Upper lobe of left lung (tissue), 6 donors: Measurements from ENCODE around the gene CLDN19. TPM values are rescaled to one million over a fixed set of nuclear protein-coding genes. Genes with fewer than 3 reads are reported as not detected.

Source experiments
- ATAC-seq, 2 donors: fragments of 200-7000 bp; cut with Tn5 transposase; one replicate each; pipeline ENCODE4 v1.9.1; 2022; ENCODE audit warnings: mild to moderate bottlenecking in 2 of 2, moderate library complexity in 2 of 2; ENCODE audit not compliant: low FRiP score in 2 of 2
- DNase-seq, 2 donors: peaks; one replicate each; pipeline ENCODE4 v3.0.0-alpha.2; 2019 to 2020
- H3K27ac ChIP-seq, 4 donors: fragments of 200-600 bp; sonication (generic); one replicate each; pipeline ENCODE4 v1.5.1; 2016 to 2019
- H3K27me3 ChIP-seq, 4 donors: fragments of 200-600 bp; sonication (generic); one replicate each; pipeline ENCODE4 v1.5.1; 2017 to 2019
- H3K36me3 ChIP-seq, 4 donors: fragments of 200-600 bp; sonication (generic); one replicate each; pipeline ENCODE4 v1.5.1; 2016 to 2019
- H3K4me1 ChIP-seq, 4 donors: fragments of 200-600 bp; sonication (generic); one replicate each; pipeline ENCODE4 v1.5.1; 2018 to 2019
- H3K4me3 ChIP-seq, 4 donors: fragments of 200-600 bp; sonication (generic); one replicate each; pipeline ENCODE4 v1.5.1; 2017 to 2019; ENCODE audit warnings: mild to moderate bottlenecking in 2 of 4, moderate library complexity in 1 of 4
- H3K9me3 ChIP-seq, 4 donors: fragments of 200-600 bp; sonication (generic); one replicate each; pipeline ENCODE4 v1.5.1; 2018 to 2019
- EP300 ChIP-seq, 4 donors: sonication (generic); formaldehyde crosslinking; IDR thresholded peaks; one replicate each; pipeline ENCODE4 v1.5.1; 2017; ENCODE audit warnings: antibody characterized with exemption in 4 of 4, control low read depth in 2 of 4
- POLR2A ChIP-seq, 4 donors: fragments of 450-650 bp; IDR thresholded peaks; one replicate each; pipeline ENCODE4 v1.5.1; 2016 to 2017; ENCODE audit warnings: antibody characterized with exemption in 4 of 4, mild to moderate bottlenecking in 2 of 4
- POLR2AphosphoS5 ChIP-seq, 2 donors: sonication (generic); formaldehyde crosslinking; IDR thresholded peaks; one replicate each; pipeline ENCODE4 v1.5.1; 2017; ENCODE audit warnings: antibody characterized with exemption in 2 of 2
- WGBS, 2 donors: methylation state at CpG; one replicate each; pipeline ENCODE4 v1.1.5; 2017 to 2018; 5-methylcytosine and 5-hydroxymethylcytosine counted together
- total RNA-seq, 6 donors: library from RNA; depleted of rRNA in 4 of 6; stranded (reverse); fragments of >200 nt in 4 of 6; gene quantifications; one replicate each; pipeline versions ENCODE4 v1.1.0 to v1.2.1, GENCODE V29; 2016 to 2021
- TF ChIP-seq, protein P1 (sequence below), 6 experiments: fragments of 450-650 bp in 4 of 6; fragments of 200-600 bp in 2 of 6; sonication (generic) in 2 of 6; IDR thresholded peaks; one replicate each; pipeline ENCODE4 v1.5.1; 2016 to 2019; ENCODE audit warnings: antibody characterized with exemption in 6 of 6
- donor health status: DM: no; HTN: no; CAD: no; lungs with moderate emphysema.
- donor health status: DM: no; HTN: yes; CAD: no; lungs with severe emphysema.

CLDN19 gene
- total RNA-seq, 6 donors from 2014 or later: not detected

DNA sequence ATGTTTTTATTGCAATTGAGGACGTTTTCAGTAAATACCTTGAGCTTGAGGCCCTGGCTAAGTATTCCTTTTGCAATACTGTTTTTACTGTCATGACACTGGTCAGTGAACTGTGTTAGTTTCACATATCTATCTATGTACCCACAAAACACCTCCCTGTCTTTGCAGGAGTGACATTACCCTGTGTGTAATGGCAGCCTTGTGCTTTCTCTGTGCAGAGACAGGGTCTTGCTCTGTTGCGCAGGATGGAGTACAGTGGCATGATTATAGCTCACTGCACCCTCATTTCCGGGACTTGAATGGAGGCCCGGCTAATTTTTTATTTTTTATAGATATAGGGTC lies 48.9 kb downstream of the CLDN19 start:
- WGBS, 2 donors: 73 to 81% methylated on average over 4 of the region's 4 CpGs
- no peak overlapping the region for H3K27ac ChIP-seq
- no peaks in the 10 kb centered on the region for H3K9me3 ChIP-seq
- DNase-seq: no peak
- H3K27me3 ChIP-seq: no peaks in the 10 kb centered on the region
- no peak overlapping the region for H3K4me3 ChIP-seq
- peaks cover 0 to 24% (median 3%) of the 10 kb centered on the region in 4 donors for H3K36me3 ChIP-seq
- no peak for ATAC-seq
- peaks cover 50 to 74% (median 53%) of the 10 kb centered on the region in 4 donors for H3K4me1 ChIP-seq
- no peak for TF ChIP-seq POLR2AphosphoS5 (IDR thresholded peaks at IDR 0.05)
- TF ChIP-seq, protein P1, sequence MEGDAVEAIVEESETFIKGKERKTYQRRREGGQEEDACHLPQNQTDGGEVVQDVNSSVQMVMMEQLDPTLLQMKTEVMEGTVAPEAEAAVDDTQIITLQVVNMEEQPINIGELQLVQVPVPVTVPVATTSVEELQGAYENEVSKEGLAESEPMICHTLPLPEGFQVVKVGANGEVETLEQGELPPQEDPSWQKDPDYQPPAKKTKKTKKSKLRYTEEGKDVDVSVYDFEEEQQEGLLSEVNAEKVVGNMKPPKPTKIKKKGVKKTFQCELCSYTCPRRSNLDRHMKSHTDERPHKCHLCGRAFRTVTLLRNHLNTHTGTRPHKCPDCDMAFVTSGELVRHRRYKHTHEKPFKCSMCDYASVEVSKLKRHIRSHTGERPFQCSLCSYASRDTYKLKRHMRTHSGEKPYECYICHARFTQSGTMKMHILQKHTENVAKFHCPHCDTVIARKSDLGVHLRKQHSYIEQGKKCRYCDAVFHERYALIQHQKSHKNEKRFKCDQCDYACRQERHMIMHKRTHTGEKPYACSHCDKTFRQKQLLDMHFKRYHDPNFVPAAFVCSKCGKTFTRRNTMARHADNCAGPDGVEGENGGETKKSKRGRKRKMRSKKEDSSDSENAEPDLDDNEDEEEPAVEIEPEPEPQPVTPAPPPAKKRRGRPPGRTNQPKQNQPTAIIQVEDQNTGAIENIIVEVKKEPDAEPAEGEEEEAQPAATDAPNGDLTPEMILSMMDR (IDR thresholded peaks at IDR 0.05): no peak
- TF ChIP-seq EP300 (IDR thresholded peaks at IDR 0.05): no peak
- no peak for TF ChIP-seq POLR2A (IDR thresholded peaks at IDR 0.05)

DNA sequence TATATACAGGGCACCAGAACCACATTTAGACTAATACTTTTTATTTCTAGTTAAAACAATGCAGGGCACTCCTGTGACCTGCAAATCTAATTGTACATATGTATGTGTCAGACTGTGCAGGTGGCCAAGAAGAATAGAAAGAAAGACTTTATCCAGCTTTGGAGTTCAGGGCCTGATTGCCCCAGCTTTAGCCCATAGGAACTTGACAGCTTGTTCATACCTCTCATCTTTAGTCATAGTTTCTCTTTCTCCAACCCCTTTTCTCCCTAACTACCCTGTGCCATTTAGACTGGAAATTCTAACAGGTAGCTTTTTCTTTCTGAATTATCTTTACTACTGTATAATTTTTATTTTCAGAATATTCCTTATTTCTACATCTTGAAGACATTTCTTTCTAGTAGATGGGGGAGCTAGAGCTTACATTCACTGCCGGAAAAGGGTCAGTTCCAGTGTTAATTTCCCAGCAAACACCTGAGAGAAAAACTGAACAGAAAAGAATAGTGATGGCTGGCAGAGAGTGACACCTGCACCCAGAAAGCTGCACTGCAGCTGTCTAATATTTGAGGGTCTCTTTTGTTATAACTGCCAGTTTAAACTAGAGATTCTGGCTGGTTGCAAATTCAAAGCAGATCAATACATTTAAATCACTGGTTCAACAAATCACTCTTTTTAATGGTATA lies 49.4 kb downstream of the CLDN19 start:
- Histone ChIP-seq H3K4me3 (no peak overlapping the region), H3K27ac (no peak overlapping the region), H3K9me3 (no peaks in the 10 kb centered on the region), H3K4me1 (peaks cover 54 to 79% (median 58%) of the 10 kb centered on the region in 4 donors), H3K27me3 (no peaks in the 10 kb centered on the region), H3K36me3 (peaks cover 0 to 19% (median under 1%) of the 10 kb centered on the region in 4 donors)
- TF ChIP-seq POLR2A (IDR thresholded peaks at IDR 0.05) (no peak), EP300 (IDR thresholded peaks at IDR 0.05) (no peak)
- TF ChIP-seq, protein P1 (IDR thresholded peaks at IDR 0.05): peak in 2 of 6 experiments; percentile 4 to 8
- no peak for DNase-seq
- ATAC-seq: no peak
- 87 to 88% methylated on average over 1 of the region's 1 CpG for WGBS, 2 donors

DNA sequence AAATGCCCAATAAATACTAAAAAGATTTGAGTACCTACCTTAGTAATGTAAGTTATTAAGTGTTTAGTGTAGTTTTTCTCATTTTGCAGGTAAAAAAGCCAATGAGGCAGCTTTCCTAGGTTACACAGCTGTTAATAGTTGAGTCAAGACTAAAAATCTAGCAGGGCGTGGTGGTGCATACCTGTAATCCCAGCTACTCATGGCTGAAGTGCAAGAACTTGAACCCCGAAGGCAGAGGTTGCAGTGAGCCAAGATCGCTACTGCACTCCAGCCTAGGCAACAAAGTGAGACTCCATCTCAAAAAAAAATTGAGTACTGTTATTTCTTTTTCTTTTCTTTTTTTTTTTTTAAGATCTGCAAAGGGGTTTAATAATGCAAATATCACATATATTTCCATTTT lies 50.1 kb downstream of the CLDN19 start:
- peaks cover 61 to 86% (median 65%) of the 10 kb centered on the region in 4 donors for H3K4me1 ChIP-seq
- WGBS, 2 donors: 60 to 73% methylated on average over 3 of the region's 3 CpGs
- no peak overlapping the region for H3K4me3 ChIP-seq
- H3K27ac ChIP-seq: no peak overlapping the region
- H3K9me3 ChIP-seq: no peaks in the 10 kb centered on the region
- H3K36me3 ChIP-seq: peaks cover 0 to 15% (median 0%) of the 10 kb centered on the region in 4 donors
- TF ChIP-seq POLR2A (IDR thresholded peaks at IDR 0.05) (no peak), EP300 (IDR thresholded peaks at IDR 0.05) (no peak), POLR2AphosphoS5 (IDR thresholded peaks at IDR 0.05) (no peak)
- TF ChIP-seq, protein P1 (IDR thresholded peaks at IDR 0.05): no peak
- H3K27me3 ChIP-seq: no peaks in the 10 kb centered on the region
- no peak for DNase-seq
- ATAC-seq: no peak

DNA sequence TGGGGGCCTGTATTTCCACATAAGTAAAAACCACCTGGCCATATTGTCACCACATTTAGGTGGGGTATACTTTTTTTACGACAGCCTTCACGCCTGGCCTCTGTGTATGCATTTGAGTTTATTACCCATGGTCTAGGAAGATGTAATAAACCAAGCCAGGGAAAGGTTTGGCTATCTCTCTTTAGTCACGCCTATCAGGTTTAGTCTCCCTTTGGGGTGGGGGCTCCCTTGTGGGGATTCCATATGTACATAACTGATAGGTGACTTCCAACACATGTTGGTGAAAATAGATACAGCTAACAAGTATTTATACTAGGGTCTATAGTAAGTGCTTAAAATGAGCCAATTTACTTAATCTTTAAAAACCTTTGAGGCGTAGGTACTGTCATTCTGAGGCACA lies 53.6 kb downstream of the CLDN19 start:
- Histone ChIP-seq H3K27me3 (no peaks in the 10 kb centered on the region), H3K4me1 (peaks cover 59 to 84% (median 66%) of the 10 kb centered on the region in 4 donors), H3K4me3 (no peak overlapping the region), H3K36me3 (peaks cover 0 to 11% (median 0%) of the 10 kb centered on the region in 4 donors), H3K27ac (no peak overlapping the region), H3K9me3 (no peaks in the 10 kb centered on the region)
- ATAC-seq: no peak
- no peak for DNase-seq
- no peak for TF ChIP-seq POLR2A (IDR thresholded peaks at IDR 0.05)
- no peak for TF ChIP-seq EP300 (IDR thresholded peaks at IDR 0.05)
- TF ChIP-seq, protein P1 (IDR thresholded peaks at IDR 0.05): no peak
- no peak for TF ChIP-seq POLR2AphosphoS5 (IDR thresholded peaks at IDR 0.05)
- WGBS, 2 donors: 88 to 91% methylated on average over 4 of the region's 4 CpGs

DNA sequence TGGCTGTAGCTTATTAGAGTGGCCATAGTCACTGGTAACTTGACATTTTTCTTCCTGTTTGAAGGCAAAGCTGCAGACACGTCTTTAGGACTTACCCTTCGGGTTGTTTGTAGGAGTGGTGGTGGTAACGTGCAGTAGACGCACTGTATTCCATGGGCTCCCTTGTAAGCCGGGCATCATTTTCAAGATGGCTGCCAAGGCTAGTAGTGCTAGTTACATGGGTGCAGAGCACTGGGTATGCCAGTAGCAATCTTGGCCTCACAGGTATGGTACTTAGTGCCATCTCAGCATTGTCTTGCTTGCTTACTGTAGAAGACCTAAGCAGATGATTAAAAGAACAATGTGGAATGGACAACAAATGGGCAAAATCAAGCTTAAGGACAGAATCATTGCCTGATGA lies 55.9 kb downstream of the CLDN19 start:
- 55 to 59% methylated on average over 5 of the region's 5 CpGs for WGBS, 2 donors
- Histone ChIP-seq H3K27me3 (no peaks in the 10 kb centered on the region), H3K4me1 (peaks cover 56 to 79% (median 63%) of the 10 kb centered on the region in 4 donors), H3K4me3 (peak overlapping the region in 3 of 4 donors; percentile 75 to 100 (median 99)), H3K27ac (peak overlapping the region in 2 of 4 donors; percentile 95 to 99), H3K36me3 (peaks cover 0 to 11% (median 0%) of the 10 kb centered on the region in 4 donors), H3K9me3 (no peaks in the 10 kb centered on the region)
- DNase-seq (no peak), ATAC-seq (no peak)
- TF ChIP-seq EP300 (IDR thresholded peaks at IDR 0.05) (no peak), POLR2AphosphoS5 (IDR thresholded peaks at IDR 0.05) (no peak), POLR2A (IDR thresholded peaks at IDR 0.05) (no peak)
- TF ChIP-seq, protein P1 (IDR thresholded peaks at IDR 0.05): no peak
